Measurements from ENCODE around the gene CPNE9.
"Not testable (repeated sequence)": the region's sequence is repeated elsewhere in the genome, so short reads cannot be mapped to it uniquely, and the experiment has no call there.

The CPNE9 gene

DNA sequence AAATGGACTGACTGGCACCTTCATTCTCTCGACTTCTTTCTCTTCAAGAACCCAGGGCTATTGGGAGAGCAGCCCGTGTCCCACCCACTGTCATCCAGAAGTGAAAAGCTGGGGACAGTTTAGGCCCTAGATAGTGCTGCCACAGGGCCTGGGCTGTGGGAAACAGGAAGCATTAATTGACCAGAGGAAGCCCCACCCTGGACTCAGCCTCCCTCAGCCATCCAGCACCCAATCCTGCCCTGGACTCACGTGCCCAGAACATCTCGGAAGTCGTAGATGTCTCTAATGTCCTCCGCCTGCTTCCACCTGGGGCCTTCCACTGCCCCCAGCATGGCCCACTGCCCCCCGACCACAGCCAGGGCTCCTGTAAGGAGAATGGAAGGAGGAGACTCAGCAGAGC is 63.8 kb downstream of the CPNE9 start:
- H3K4me3 ChIP-seq (ENCODE audit: low read depth, low read length), result no peak overlapping the region
- TF ChIP-seq, protein P1, sequence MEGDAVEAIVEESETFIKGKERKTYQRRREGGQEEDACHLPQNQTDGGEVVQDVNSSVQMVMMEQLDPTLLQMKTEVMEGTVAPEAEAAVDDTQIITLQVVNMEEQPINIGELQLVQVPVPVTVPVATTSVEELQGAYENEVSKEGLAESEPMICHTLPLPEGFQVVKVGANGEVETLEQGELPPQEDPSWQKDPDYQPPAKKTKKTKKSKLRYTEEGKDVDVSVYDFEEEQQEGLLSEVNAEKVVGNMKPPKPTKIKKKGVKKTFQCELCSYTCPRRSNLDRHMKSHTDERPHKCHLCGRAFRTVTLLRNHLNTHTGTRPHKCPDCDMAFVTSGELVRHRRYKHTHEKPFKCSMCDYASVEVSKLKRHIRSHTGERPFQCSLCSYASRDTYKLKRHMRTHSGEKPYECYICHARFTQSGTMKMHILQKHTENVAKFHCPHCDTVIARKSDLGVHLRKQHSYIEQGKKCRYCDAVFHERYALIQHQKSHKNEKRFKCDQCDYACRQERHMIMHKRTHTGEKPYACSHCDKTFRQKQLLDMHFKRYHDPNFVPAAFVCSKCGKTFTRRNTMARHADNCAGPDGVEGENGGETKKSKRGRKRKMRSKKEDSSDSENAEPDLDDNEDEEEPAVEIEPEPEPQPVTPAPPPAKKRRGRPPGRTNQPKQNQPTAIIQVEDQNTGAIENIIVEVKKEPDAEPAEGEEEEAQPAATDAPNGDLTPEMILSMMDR (IDR thresholded peaks at IDR 0.05; ENCODE audit: low read depth, low read length), result no peak

DNA sequence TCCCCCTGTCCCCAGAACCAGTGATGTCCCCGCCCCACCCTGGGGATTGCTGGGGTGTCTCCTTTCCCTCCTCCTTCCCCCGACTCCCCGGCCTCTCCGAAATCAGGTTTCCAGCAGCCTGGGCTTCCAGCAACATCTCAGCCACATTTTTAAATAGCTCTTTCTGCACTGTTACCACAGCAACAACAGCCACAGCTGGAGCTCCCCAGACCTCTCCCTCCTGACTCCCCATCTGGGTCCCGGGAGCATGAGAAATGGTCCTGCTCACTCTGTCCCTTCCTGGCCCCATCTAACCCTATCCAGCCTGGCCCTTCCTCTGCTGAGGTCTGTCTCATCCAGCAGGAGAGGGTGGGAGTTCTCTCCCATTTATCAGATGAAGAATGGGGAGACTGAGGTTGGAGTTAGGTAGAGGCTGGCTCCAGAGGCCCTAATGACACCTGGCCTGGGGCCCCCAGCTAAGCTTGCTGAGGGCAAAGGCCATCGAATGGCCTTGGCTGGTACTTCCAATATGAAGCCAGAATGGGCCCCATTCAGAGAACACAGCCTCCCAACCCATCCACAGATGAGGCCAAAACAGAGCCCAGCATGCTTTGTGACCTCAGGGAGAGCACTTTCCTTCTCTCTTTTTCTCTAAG is 64.6 kb downstream of the CPNE9 start:
- peak overlapping the region; percentile 78 for H3K4me3 ChIP-seq (ENCODE audit: low read depth, low read length)
- TF ChIP-seq, protein P1 (IDR thresholded peaks at IDR 0.05; ENCODE audit: low read depth, low read length), result no peak

DNA sequence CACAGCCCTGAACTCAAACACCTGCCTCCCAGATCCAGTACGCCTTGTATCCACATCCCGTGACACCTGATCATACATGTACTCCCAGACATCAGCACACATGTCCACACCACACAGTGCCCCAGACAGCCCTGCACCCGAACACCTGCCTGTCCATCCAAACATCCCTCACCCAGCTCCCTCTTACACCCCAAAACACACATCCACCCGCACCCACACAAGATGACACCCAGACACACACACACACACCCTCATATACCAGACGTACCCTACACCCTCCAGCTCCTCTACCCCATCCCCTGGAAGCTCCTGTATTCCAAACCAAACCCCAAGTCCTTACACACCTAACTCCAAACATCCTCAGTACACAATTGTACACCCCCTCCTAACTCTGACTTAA is 65.4 kb downstream of the CPNE9 start:
- peak overlapping the region; percentile 78 for H3K4me3 ChIP-seq (ENCODE audit: low read depth, low read length)
- TF ChIP-seq, protein P1 (IDR thresholded peaks at IDR 0.05; ENCODE audit: low read depth, low read length), result no peak

DNA sequence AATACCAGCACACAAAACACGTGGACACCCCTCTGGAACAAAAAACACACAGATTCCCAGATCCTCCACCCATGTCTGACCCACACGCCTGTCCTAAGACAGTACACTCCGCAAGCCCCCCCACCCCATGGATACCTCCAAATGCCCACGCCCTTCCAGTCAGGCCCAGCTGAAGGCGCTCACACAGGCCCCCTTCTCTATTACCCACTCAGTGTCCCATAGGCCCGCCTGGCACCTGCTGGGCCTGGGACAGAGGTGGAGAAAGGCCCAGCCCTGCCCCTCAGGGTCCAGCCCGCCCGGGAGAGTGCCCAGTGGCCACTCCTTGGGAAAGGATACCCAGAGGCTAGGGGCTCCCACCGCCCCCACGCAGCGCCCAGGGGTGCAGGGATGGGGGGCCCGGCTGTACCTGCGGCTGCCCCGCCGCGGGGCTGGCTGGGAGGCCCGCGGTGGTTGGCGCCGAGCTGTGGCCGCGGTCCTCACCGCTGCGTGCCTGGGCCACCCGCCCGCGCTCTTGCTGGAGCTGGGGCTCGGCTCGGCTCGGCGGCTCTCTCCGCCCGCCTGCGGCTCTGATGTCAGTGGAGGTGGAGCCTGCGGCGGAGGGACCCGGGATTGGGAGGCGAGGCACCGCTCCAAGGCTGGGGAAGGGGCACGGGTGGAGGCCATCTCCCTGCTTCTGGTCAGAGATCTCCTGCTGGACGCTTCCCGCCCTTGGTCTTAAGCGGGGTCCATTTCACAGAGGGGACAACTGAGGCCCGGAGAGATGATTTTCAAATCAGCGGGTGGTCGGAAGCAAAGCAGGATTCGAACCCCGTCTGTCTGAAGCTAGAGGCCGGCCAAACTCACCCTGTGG is 66.0 kb downstream of the CPNE9 start, which contains the start of gene CAMK1:
CAMK1 (minus strand) TSS at position 522 of the 850 bp plus-strand sequence. CDS start 2,198 bp downstream, outside the sequence.
- peak within 1 kb of the TSS; percentile 78 for H3K4me3 ChIP-seq (ENCODE audit: low read depth, low read length)
- TF ChIP-seq, protein P1 (IDR thresholded peaks at IDR 0.05; ENCODE audit: low read depth, low read length), result no peak

DNA sequence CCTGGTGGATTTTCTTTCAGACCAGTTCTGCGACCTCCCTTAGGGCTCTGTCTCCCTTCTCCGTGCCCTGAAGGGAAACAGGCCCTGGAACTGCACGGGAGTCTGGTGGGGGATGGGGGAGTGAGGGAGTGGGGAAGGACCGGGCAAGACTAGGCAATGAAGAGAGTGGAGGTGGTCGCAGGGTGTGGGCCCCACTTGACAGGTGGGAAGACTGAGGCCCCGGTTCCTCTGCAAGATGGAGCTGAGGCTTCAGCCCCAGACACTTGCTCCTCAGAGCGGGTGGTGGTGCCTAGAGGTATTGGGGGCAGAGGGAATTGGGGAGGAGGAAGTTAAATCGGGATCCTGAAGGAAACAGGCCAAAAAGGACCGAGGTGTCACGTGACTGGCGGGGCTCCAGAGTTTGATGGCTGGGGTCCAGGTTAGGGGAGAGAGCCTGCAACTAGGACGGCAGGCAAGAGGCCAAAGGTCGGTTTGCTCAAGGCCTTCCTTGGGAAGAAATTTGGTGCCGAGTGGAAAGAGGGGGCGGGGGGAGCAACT is 66.7 kb downstream of the CPNE9 start:
- peak overlapping the region; percentile 78 for H3K4me3 ChIP-seq (ENCODE audit: low read depth, low read length)
- TF ChIP-seq, protein P1 (IDR thresholded peaks at IDR 0.05; ENCODE audit: low read depth, low read length), result no peak

DNA sequence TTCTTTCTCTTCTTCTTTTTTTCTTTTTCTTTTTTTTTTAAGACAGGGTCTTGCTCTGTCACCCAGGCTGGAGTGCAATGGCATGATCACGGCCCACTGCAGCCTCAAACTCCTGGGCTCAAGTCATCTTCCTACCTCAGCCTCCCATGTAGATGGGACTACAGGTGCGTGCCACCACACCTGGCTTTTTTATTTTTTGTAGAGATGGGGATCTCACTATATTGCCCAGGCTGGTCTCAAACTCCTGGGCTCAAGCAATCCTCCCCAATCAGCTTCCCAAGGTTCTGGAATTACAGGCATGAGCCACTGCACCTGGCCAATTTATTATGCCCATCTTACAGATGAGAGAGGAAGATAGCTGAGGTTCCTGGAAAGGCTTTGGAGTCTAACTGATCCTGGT is 67.4 kb downstream of the CPNE9 start:
- not testable (repeated sequence) for H3K4me3 ChIP-seq (ENCODE audit: low read depth, low read length)

DNA sequence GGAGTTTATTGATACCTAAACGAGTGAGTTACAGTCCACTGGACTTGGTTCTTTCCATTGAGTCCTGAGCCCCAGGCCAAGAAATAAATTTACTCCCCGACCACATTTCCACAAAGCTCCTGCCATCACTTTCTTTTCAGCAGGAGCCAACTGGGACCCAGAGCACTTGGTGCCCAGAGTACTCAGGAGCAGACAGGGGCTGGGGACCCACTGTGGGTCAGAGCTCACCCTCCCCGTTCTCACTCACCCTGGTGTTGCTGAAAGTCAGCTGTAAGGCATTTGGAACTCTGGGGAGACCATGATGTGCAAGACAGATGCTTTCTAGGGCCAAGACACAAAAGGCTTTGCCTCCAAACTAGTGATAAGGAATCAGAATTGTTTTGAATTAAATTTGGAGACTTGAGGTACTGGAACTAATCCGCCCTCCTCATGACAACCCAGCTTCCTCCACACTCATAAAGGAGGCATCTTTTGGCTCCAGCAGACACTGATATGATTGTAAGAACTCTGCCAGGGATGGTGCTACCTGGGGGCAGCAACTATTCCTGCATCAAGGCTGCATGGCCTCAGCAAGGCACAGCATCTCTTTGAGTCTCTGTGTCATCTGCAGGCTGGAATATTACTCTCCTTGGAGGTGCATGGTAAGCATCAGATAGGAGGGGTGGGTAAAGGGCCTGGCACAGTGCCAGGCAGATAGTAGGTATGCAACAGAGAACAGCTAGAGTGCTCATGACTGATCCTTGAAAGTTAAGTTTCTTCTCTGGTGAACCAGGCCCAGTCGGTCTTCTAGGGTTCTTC is 73.5 kb downstream of the CPNE9 start:
- TF ChIP-seq, protein P1 (IDR thresholded peaks at IDR 0.05; ENCODE audit: low read depth, low read length), result no peak
- H3K4me3 ChIP-seq (ENCODE audit: low read depth, low read length), result no peak overlapping the region

Measured in WI38 (cell line).